ENCODE measurements around the gene PAPSS1. TPM values are rescaled to one million over a fixed set of nuclear protein-coding genes. Genes with fewer than 3 reads are reported as not detected.

Gene PAPSS1
- total RNA-seq, 1 experiment from 2014 or later: 83.6 TPM

DNA sequence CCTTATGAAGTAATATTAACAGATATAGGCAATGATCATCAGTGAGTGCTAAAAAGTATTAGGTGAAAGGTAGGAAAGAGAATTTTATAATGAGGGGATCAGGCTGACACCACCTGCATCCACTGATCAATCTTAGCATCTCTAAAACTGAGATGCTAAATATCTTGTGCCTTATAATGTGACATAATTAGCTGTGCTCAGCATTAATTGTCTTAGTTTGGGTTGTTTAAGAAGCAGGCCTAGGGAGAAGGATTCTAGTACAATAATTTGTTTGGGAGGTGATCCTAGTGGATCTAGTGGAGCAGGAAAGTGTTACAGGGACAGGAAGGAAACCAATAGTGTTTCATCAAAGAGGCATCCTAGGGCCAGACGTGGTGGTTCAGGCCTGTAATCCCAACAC lies 22.2 kb upstream of the PAPSS1 start:
- Histone ChIP-seq H2BK20ac (ENCODE audit: low read depth, low read length, poor library complexity, severe bottlenecking) (no peak overlapping the region), H3K9me3 (ENCODE audit: control insufficient read depth, low read depth, low read length) (no peaks in the 10 kb centered on the region), H2AK5ac (ENCODE audit: insufficient read length, low read length) (no peak overlapping the region), H3K79me1 (ENCODE audit: insufficient read depth, low read depth, low read length, poor library complexity, severe bottlenecking) (no peaks in the 10 kb centered on the region), H4K20me1 (ENCODE audit: control insufficient read depth, insufficient read depth, insufficient read length) (no peaks in the 10 kb centered on the region), H3K23ac (ENCODE audit: insufficient read length, low read depth, low read length) (no peak overlapping the region), H2BK120ac (ENCODE audit: low read depth, low read length, poor library complexity, severe bottlenecking) (no peak overlapping the region), H3K27me3 (ENCODE audit: insufficient read depth, low read length) (no peaks in the 10 kb centered on the region), H3T11ph (ENCODE audit: low read length) (no peak overlapping the region), H2BK15ac (ENCODE audit: low read depth, low read length) (no peak overlapping the region), H3K4ac (ENCODE audit: low read depth, low read length) (no peak overlapping the region), H3K56ac (ENCODE audit: insufficient read length, low read depth, low read length) (no peak overlapping the region), H4K91ac (ENCODE audit: insufficient read length, low read depth, low read length) (no peak overlapping the region), H2AFZ (ENCODE audit: low read length) (no peak overlapping the region), H3K4me2 (ENCODE audit: insufficient read depth, insufficient read length, low read length) (no peak overlapping the region), H4K8ac (replicated peaks; ENCODE audit: insufficient read length, low read depth, low read length) (no peak overlapping the region), H3K23me2 (ENCODE audit: insufficient read length, low read depth, low read length, poor library complexity, severe bottlenecking) (no peaks in the 10 kb centered on the region), H3K27ac (ENCODE audit: insufficient read length, low read depth, low read length) (no peak overlapping the region), H3K4me1 (ENCODE audit: insufficient read depth, low read length) (peaks cover 4% of the 10 kb centered on the region; the same call in 1 of the 2 replicates), H2BK12ac (ENCODE audit: insufficient read length, low read depth, low read length) (no peak overlapping the region), H2BK5ac (ENCODE audit: insufficient read length, low read length) (no peak overlapping the region), H3K18ac (ENCODE audit: insufficient read length, low read depth, low read length) (no peak overlapping the region), H3K79me2 (ENCODE audit: insufficient read depth, low read length) (no peaks in the 10 kb centered on the region), H3K14ac (ENCODE audit: insufficient read depth, low read length) (no peak overlapping the region), H4K5ac (ENCODE audit: insufficient read length, low read depth, low read length) (no peak overlapping the region), H3K9ac (ENCODE audit: extremely low read depth, insufficient read length, low read length) (no peak overlapping the region)
- TF ChIP-seq, protein P1, sequence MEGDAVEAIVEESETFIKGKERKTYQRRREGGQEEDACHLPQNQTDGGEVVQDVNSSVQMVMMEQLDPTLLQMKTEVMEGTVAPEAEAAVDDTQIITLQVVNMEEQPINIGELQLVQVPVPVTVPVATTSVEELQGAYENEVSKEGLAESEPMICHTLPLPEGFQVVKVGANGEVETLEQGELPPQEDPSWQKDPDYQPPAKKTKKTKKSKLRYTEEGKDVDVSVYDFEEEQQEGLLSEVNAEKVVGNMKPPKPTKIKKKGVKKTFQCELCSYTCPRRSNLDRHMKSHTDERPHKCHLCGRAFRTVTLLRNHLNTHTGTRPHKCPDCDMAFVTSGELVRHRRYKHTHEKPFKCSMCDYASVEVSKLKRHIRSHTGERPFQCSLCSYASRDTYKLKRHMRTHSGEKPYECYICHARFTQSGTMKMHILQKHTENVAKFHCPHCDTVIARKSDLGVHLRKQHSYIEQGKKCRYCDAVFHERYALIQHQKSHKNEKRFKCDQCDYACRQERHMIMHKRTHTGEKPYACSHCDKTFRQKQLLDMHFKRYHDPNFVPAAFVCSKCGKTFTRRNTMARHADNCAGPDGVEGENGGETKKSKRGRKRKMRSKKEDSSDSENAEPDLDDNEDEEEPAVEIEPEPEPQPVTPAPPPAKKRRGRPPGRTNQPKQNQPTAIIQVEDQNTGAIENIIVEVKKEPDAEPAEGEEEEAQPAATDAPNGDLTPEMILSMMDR (conservative IDR thresholded peaks at IDR 0.05): no peak
- Mint-ChIP-seq H3K27ac (no peak overlapping the region), H3K36me3 (ENCODE audit: insufficient read depth in 1 of 3, low read depth in 3 of 3) (peaks cover 0 to 16% (median 2%) of the 10 kb centered on the region in 3 experiments; a peak in 4 of 7 replicates), H3K9me3 (peaks cover 5 to 13% of the 10 kb centered on the region in 2 experiments; a peak in 4 of 5 replicates), H3K4me1 (peaks cover 7 to 9% of the 10 kb centered on the region in 2 experiments), H3K4me3 (no peak overlapping the region), H3K27me3 (ENCODE audit: low read depth) (no peaks in the 10 kb centered on the region)
- no CpG with 5 or more reads among the region's 1 CpG for WGBS (ENCODE audit: extremely low coverage, insufficient read length, low lambda C conversion rate)
- no peak for DNase-seq

Data from H9 (cell line).